CD4-positive, alpha-beta T cell treated with Interleukin-4 for 4 hours (primary cell): ENCODE measurements around the gene DAZAP1.
"Not testable (repeated sequence)": the region's sequence is repeated elsewhere in the genome, so short reads cannot be mapped to it uniquely, and the experiment has no call there.

Source experiments
- DNase-seq: peaks from one replicate; pipeline ENCODE4 v3.0.0-alpha.2; 2020

The DAZAP1 gene

DNA sequence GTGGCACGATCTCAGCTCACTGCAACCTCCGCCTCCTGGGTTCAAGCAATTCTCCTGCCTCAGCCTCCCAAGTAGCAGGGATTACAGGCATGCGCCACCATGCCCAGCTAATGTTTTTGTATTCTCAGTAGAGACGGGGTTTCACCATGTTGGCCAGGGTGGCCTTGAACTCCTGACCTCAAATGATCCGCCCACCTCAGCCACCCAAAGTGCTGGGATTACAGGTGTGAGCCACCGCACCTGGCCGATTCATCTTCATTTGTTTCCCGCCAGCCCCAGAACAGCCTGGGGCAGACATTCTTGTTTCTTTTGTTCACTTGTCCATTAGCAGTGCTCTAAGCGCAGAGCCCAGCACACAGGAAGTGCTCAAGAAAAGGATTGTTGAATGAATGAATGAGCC is 69.7 kb downstream of the DAZAP1 start:
- not testable (repeated sequence) for DNase-seq

DNA sequence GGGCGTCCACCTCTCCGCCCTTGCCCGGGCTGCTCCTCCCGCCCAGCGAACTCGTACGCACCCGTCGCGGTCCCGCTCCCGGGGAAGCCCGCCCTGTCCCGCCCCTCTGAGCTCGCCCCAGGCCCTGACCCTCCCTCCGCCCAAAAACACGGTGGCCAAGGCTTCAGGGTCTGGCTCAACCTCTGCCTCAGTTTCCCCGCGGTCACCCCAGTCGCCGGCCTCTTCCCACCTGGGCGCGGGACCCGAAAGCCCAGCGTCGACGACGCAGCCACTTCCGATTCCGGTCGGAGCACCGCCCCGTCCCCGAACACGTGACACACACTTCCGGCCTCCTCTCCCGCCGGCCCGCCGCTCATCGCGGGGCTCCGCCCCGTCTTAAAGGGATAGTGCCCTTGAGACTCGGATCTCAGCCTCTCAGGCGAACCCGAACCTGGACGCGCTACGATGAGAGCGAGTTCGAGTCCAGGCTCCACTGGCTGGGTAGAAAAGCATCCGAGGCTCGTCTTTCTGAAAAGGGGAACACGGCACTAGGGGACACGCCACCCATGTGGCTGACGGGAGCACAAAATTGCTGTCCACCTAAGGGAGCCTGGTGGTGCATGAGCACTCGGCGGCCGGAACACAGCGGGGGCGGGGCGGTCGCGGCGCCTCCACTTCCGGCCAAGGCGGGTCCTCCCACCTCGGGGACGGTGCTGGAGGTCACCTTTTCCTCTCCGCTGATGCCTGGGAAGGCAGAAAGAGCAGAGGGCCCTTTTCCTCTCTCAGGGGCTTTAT is 71.7 kb downstream of the DAZAP1 start, which contains the start of gene C19orf25:
Gene C19orf25 (minus strand): TSS at position 282 of the 774 bp plus-strand sequence. CDS start 312 bp downstream, outside the sequence.
- peak; percentile 91 for DNase-seq

DNA sequence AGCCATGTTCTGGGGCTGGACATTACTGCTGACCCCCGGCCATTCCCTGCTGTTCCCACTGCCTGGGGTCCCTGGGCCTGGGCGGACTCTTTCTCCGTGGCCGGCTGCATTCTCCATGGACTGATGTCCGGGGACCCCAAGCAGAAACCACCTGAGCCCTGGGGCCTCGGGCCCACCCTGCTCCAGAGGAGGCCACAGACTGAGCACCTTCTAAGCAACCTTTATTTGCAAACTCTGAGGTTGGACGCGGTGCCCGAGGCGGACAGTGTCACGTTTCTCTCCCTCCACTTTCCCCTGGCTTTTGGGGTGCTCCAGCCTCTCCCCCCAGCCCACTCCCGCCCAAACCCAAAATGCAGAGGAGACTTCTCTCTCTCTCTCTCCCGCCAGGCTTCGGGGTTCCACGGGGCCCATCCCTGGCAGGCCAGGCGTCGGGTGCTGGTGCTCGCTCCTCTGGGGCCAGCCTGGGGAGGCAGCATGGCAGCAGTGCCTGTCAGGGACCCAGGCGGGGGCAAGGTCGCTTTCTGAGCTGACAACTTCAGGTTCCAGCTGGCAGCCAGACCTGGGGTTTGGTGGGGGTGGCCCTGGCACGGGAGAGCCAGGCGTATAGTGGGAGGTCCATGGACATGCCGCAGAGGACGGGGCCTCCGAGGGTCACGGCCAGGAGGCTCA is 74.0 kb downstream of the DAZAP1 start:
- no peak for DNase-seq

DNA sequence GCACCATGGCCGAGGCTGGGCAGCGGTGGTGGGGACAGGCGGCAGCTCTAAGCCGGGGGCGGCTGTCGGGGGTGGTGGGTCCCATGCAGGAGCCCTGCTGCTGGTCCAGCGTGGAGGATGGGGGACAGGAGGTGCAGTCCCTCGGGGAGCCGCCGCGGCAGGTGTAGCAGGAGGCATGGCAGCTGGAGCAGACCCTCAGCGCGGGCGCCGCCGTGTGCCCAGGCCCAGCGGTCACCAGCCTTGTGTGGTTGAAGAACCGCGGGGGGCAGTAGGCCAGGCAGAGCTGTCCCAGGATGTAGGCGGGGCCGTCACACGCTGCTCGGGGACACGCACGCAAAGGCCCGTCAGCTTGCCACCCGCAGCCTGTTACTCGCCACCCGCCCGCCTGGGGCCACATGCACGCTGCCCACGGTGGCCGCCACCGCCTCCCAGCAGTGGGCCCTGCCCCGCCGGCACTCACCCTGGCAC is 74.5 kb downstream of the DAZAP1 start:
- DNase-seq, result no peak

GRCh38 chr19:1482361-1483130 is 75.2 kb downstream of the DAZAP1 start:
- no peak for DNase-seq

- no peak for DNase-seq
Measured at GRCh38 chr19:1483131-1483978, 76.0 kb downstream of the DAZAP1 start.

DNA sequence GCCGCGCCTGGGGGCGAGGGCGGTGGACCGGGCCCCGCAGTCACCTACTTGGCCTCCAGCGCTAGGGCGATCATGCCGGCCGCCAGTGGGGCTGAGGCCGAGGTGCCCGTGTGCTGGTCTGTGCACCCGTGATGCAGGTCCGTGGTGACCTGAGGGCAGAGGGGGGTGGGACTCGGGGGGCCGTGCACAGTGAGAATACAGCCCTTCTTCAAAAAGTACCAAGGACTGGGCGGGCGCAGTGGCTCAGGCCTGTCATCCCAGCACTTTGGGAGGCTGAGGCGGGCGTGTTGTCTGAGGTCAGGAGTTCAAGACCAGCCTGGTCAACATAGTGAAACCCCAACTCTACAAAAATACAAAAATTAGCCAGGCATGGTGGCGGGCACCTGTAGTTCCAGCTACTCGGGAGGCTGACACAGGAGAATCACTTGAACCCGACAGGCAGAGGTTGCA is 76.6 kb downstream of the DAZAP1 start:
- DNase-seq, result no peak
